NCI-H128 (cell line): Measurements from ENCODE around the gene CPLANE2.
A peak's percentile ranks its signal among the peaks of the same experiment; 100 is the strongest.
"Not testable (repeated sequence)": the region's sequence is repeated elsewhere in the genome, so short reads cannot be mapped to it uniquely, and the experiment has no call there.

ENCODE experiments used
- DNase-seq: peaks from one replicate; lab custom pipeline; 2025; ENCODE audit not compliant: unreplicated experiment; lab: John Stamatoyannopoulos, UW

Gene CPLANE2

GRCh38 chr1:16210581-16210980, 26.4 kb downstream of the CPLANE2 start:
- no peak for DNase-seq

GRCh38 chr1:16209847-16210407, 27.1 kb downstream of the CPLANE2 start:
- no peak for DNase-seq

GRCh38 chr1:16209132-16209846, 27.7 kb downstream of the CPLANE2 start:
- no peak for DNase-seq

- DNase-seq: no peak
Measured at GRCh38 chr1:16208270-16208987, 28.6 kb downstream of the CPLANE2 start.

GRCh38 chr1:16207318-16208269, 29.4 kb downstream of the CPLANE2 start:
- no peak for DNase-seq

- peak; percentile 93 for DNase-seq
Measured at GRCh38 chr1:16206547-16207317, 30.3 kb downstream of the CPLANE2 start.

- no peak for DNase-seq
Measured at GRCh38 chr1:16205891-16206546, 31.0 kb downstream of the CPLANE2 start.

- no peak for DNase-seq
Measured at GRCh38 chr1:16205334-16205671, 31.7 kb downstream of the CPLANE2 start.

- peak; percentile 36 for DNase-seq
Measured at GRCh38 chr1:16204634-16205333, 32.2 kb downstream of the CPLANE2 start.

- DNase-seq: no peak
Measured at GRCh38 chr1:16204216-16204615, 32.8 kb downstream of the CPLANE2 start.

GRCh38 chr1:16203550-16203949, 33.4 kb downstream of the CPLANE2 start:
- DNase-seq: no peak

- no peak for DNase-seq
Measured at GRCh38 chr1:16202281-16203210, 34.4 kb downstream of the CPLANE2 start.

GRCh38 chr1:16199700-16200099, 37.3 kb downstream of the CPLANE2 start:
- DNase-seq: no peak

GRCh38 chr1:16199157-16199501, 37.9 kb downstream of the CPLANE2 start:
- no peak for DNase-seq

GRCh38 chr1:16198444-16199156, 38.4 kb downstream of the CPLANE2 start:
- DNase-seq: no peak

- DNase-seq: no peak
Measured at GRCh38 chr1:16196874-16197273, 40.1 kb downstream of the CPLANE2 start.

- DNase-seq: not testable (repeated sequence)
Measured at GRCh38 chr1:16196139-16196538, 40.8 kb downstream of the CPLANE2 start.

GRCh38 chr1:16195518-16195905, 41.5 kb downstream of the CPLANE2 start:
- no peak for DNase-seq
